GM12878 (cell line): ENCODE data around the gene MSLN. TPM values are rescaled to one million over a fixed set of nuclear protein-coding genes. Genes with fewer than 3 reads are reported as not detected.

Source experiments
- ATAC-seq: fragments of 200-7000 bp; cut with Tn5 transposase; 3 replicates; pipeline ENCODE4 v1.9.1; 2020; ENCODE audit warnings: mild to moderate bottlenecking, moderate library complexity
- BruUV-seq: library from RNA; stranded (reverse); fragments of 400-500 nt; replicated peaks from 2 replicates; lab custom pipeline; 2021; lab: Mats Ljungman, UMichigan
- CTCF ChIA-PET: fragments of 300-600 bp; sonication (Branson Sonifier 250); formaldehyde crosslinking; extraction: SDS; loops from one replicate; lab custom pipeline; 2021; ENCODE audit warnings: inconsistent platforms; lab: Yijun Ruan, JAX
- POLR2A ChIA-PET: fragments of 350-600 bp; formaldehyde crosslinking; extraction: SDS; loops from one replicate; lab custom pipeline; 2021; ENCODE audit warnings: inconsistent platforms; lab: Charles Lee
- RAD21 ChIA-PET: fragments of 300-600 bp; sonication (Branson Sonifier 250); formaldehyde crosslinking; loops from one replicate; lab custom pipeline; 2023; ENCODE audit warnings: antibody characterized with exemption; ENCODE audit not compliant: unreplicated experiment; lab: Charles Lee
- SMC1A ChIA-PET: fragments of 300-600 bp; sonication (Branson Sonifier 250); formaldehyde crosslinking; loops from one replicate; lab custom pipeline; 2023; ENCODE audit not compliant: unreplicated experiment, uncharacterized antibody; lab: Charles Lee
- DNase-seq: peaks from one replicate; pipeline ENCODE4 v3.0.0-alpha.2; 2011; ENCODE audit warnings: low read depth, low spot score
- FAIRE-seq: peaks from 3 replicates; lab custom pipeline; 2011; peaks lifted over from hg19 to GRCh38; lab: Jason Lieb, UNC
- H2AFZ ChIP-seq: 2 replicates; pipeline ENCODE4 v1.6.0; 2011; ENCODE audit warnings: low read depth, low read length, control low read depth; ENCODE audit not compliant: control insufficient read depth
- H3K27ac ChIP-seq: 2 replicates; pipeline ENCODE4 v1.5.1; 2011; ENCODE audit warnings: control low read depth; ENCODE audit not compliant: control insufficient read depth, insufficient read depth
- H3K27me3 ChIP-seq, 2 experiments: replicated peaks in 1 of 2; 2 replicates each; pipeline versions ENCODE4 v1.6.0 to v1.6.1; 2011; ENCODE audit warnings: low read length in 1 of 2; ENCODE audit not compliant: control insufficient read depth in 2 of 2, insufficient read depth in 2 of 2
- H3K36me3 ChIP-seq, 2 experiments: 2 replicates each; pipeline ENCODE4 v1.5.1; 2011; ENCODE audit warnings: low read length in 1 of 2; ENCODE audit not compliant: control insufficient read depth in 2 of 2, insufficient read depth in 2 of 2
- H3K4me1 ChIP-seq: 2 replicates; pipeline ENCODE4 v1.6.1; 2011; ENCODE audit warnings: mild to moderate bottlenecking, low read length, moderate library complexity, mixed read lengths; ENCODE audit not compliant: control insufficient read depth, insufficient read depth
- H3K4me2 ChIP-seq: 2 replicates; pipeline ENCODE4 v1.6.0; 2011; ENCODE audit warnings: control low read depth; ENCODE audit not compliant: control insufficient read depth, insufficient read depth
- H3K4me3 ChIP-seq: fragments of 200-600 bp; sonication (generic); 2 replicates; pipeline ENCODE4 v1.5.1; 2016
- H3K79me2 ChIP-seq: 2 replicates; pipeline ENCODE4 v1.6.0; 2011; ENCODE audit warnings: low read length; ENCODE audit not compliant: control insufficient read depth, insufficient read depth
- H3K9ac ChIP-seq: 2 replicates; pipeline ENCODE4 v1.8.0; 2011; ENCODE audit warnings: low read length, control low read depth, mixed read lengths; ENCODE audit not compliant: control insufficient read depth, insufficient read depth
- H3K9me3 ChIP-seq: replicated peaks from 3 replicates; pipeline ENCODE4 v1.5.1; 2011; ENCODE audit warnings: mild to moderate bottlenecking, low read length; ENCODE audit not compliant: control insufficient read depth, insufficient read depth
- H4K20me1 ChIP-seq: 2 replicates; pipeline ENCODE4 v1.6.0; 2011; ENCODE audit not compliant: control insufficient read depth, insufficient read depth
- BCL11A ChIP-seq: IDR thresholded peaks from 2 replicates; pipeline ENCODE4 v1.6.1; 2011; ENCODE audit warnings: low read depth, low read length
- MYC ChIP-seq: IDR thresholded peaks from 2 replicates; pipeline ENCODE4 v1.6.1; 2011; ENCODE audit warnings: mild to moderate bottlenecking, low read length, moderate library complexity, inconsistent platforms; ENCODE audit not compliant: insufficient read depth, insufficient replicate concordance, insufficient read length, severe bottlenecking
- NR2C1 ChIP-seq: fragments of 450-650 bp; IDR thresholded peaks from 2 replicates; pipeline ENCODE4 v1.6.1; 2017; ENCODE audit warnings: antibody characterized with exemption, mild to moderate bottlenecking, moderate library complexity
- NR2C2 ChIP-seq: IDR thresholded peaks from 2 replicates; pipeline ENCODE4 v1.6.1; 2011; ENCODE audit warnings: borderline replicate concordance, low read depth; ENCODE audit not compliant: control insufficient read depth, insufficient read length
- RAD51 ChIP-seq: fragments of 450-650 bp; IDR thresholded peaks from 2 replicates; pipeline ENCODE4 v1.6.1; 2016; ENCODE audit warnings: moderate library complexity, mild to moderate bottlenecking, inconsistent platforms
- SMARCA5 ChIP-seq: fragments of 450-650 bp; IDR thresholded peaks from 2 replicates; pipeline ENCODE4 v1.6.1; 2017; ENCODE audit warnings: mild to moderate bottlenecking
- TCF12 ChIP-seq: IDR thresholded peaks from 2 replicates; pipeline ENCODE4 v1.6.1; 2011; ENCODE audit warnings: low read depth, mild to moderate bottlenecking, low read length
- YBX1 ChIP-seq: fragments of 450-650 bp; IDR thresholded peaks from 2 replicates; pipeline ENCODE4 v1.6.1; 2016; ENCODE audit warnings: antibody characterized with exemption
- ZNF24 ChIP-seq: fragments of 450-650 bp; IDR thresholded peaks from 2 replicates; pipeline ENCODE4 v1.6.1; 2017; ENCODE audit warnings: antibody characterized with exemption, mild to moderate bottlenecking
- WGBS: methylation state at CpG from one replicate; pipeline ENCODE4 v1.1.6; 2016; ENCODE audit warnings: low lambda C conversion rate; ENCODE audit not compliant: insufficient replicate concordance, insufficient coverage; ENCODE audit errors: missing lambda C conversion rate; 5-methylcytosine and 5-hydroxymethylcytosine counted together
- in situ Hi-C: fragments of 300-500 bp; cut with MboI; formaldehyde crosslinking; loops from 9 replicates; pipeline ENCODE4 v1.14.3; 2018; ENCODE audit warnings: mixed read lengths
- intact Hi-C: fragments of 100-400 bp; cut with micrococcal nuclease; formaldehyde crosslinking; loops from one replicate; pipeline ENCODE4 v1.14.2; 2022; ENCODE audit not compliant: unreplicated experiment
- polyA plus RNA-seq, 11 experiments: library from polyadenylated mRNA; depleted of rRNA in 4 of 11; unstranded in 6 of 11; stranded (reverse) in 5 of 11; fragments of >200 nt; fragmentation: Nextera tagmentation in 4 of 11; fragmentation: Illumina TruSeq in 1 of 11; extraction: Ambion mirVana in 4 of 11; extraction: Trizol in 1 of 11; gene quantifications; 1 replicate in 1 of 11; 2 replicates in 10 of 11; pipeline versions ENCODE4 v1.2.1 to v1.2.3, GENCODE V29; 2011 to 2016; ENCODE audit warnings: inconsistent platforms in 2 of 11, missing spikeins in 2 of 11, low read depth in 1 of 11
- total RNA-seq, 4 experiments: library from RNA; depleted of rRNA in 3 of 4; stranded (reverse); fragments of >200 nt in 3 of 4; fragmentation: Illumina TruSeq in 1 of 4; extraction: Trizol in 1 of 4; gene quantifications; 2 replicates each; pipeline versions ENCODE4 v1.2.1 to v1.2.3, GENCODE V29; 2013 to 2021
- TF ChIP-seq, protein P1 (sequence below): IDR thresholded peaks from 2 replicates; pipeline ENCODE4 v1.6.1; 2011; ENCODE audit warnings: low read depth, low read length, improper control_type of control experiment, borderline replicate concordance

The MSLN gene
- total and polyA plus RNA-seq, 10 of the 15 experiments (the other 5 are each of a cell fraction or from before 2014, with no cell fraction given) = 0.08 TPM; not detected in 9

DNA sequence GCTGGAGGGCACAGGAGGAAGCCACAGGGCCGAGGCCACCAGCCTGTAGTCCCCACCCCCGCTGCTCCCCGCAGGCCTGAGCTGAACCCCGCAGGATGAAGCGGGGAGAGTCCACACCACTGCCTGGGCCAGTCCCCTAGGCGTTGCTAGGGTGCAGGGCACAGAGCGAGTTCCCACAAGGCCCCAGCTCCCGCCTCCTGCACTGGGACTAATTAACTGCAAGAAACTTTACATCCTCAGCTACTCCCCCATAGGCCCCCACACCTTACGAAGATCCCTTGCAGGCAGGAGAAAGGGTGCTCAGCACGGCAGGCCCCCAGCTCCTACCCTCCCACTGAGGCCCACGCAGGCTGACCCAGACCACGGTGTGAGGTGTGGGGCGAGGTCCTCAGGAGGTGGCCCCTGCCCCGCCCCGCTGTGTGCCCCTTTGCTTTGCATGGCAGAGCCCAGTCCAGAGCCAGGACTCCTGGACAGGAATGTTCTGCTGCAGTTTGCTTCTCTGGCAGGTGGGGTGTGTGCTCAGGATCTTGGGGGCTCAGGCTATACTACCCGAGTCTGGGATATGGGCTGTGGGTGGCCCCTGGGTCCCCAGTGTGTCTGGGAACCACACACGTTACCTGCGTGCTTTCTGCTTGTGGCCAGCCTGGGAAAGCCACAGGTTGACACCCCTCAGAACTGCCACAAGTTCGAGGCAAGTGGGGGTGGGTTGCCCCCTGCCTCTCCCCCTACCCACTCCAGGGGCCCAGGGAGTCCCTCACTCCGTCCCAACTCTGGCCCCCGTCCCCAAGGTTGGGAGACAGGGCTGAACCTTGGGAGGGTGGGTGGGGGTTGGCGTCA lies 38.8 kb downstream of the MSLN start:
- H3K27me3 ChIP-seq = peaks cover 0 to 2% of the 10 kb centered on the region in 2 experiments; a peak in 3 of 4 replicates
- H4K20me1 ChIP-seq = no peaks in the 10 kb centered on the region
- no peaks in the 10 kb centered on the region for H3K79me2 ChIP-seq
- ChIA-PET CTCF (no interaction called here), SMC1A (no interaction called here), POLR2A (no interaction called here), RAD21 (no interaction called here)
- no peaks in the 10 kb centered on the region for H3K9me3 ChIP-seq
- H2AFZ ChIP-seq = no peak overlapping the region
- TF ChIP-seq ZNF24 (no peak), TCF12 (no peak), SMARCA5 (no peak)
- no peak for FAIRE-seq
- H3K36me3 ChIP-seq = no peaks in the 10 kb centered on the region; a peak in 2 of 4 replicates
- 22% methylated on average over 18 of the region's 22 CpGs for WGBS
- in situ Hi-C loops (no loop called here), intact Hi-C loops (no loop called here)
- no TSS peak for BruUV-seq
- peak; percentile 32 for ATAC-seq
- no peak overlapping the region for H3K4me3 ChIP-seq
- H3K4me2 ChIP-seq = no peak overlapping the region
- H3K9ac ChIP-seq = no peak overlapping the region
- DNase-seq = no peak
- H3K27ac ChIP-seq = no peak overlapping the region
- H3K4me1 ChIP-seq = no peaks in the 10 kb centered on the region

DNA sequence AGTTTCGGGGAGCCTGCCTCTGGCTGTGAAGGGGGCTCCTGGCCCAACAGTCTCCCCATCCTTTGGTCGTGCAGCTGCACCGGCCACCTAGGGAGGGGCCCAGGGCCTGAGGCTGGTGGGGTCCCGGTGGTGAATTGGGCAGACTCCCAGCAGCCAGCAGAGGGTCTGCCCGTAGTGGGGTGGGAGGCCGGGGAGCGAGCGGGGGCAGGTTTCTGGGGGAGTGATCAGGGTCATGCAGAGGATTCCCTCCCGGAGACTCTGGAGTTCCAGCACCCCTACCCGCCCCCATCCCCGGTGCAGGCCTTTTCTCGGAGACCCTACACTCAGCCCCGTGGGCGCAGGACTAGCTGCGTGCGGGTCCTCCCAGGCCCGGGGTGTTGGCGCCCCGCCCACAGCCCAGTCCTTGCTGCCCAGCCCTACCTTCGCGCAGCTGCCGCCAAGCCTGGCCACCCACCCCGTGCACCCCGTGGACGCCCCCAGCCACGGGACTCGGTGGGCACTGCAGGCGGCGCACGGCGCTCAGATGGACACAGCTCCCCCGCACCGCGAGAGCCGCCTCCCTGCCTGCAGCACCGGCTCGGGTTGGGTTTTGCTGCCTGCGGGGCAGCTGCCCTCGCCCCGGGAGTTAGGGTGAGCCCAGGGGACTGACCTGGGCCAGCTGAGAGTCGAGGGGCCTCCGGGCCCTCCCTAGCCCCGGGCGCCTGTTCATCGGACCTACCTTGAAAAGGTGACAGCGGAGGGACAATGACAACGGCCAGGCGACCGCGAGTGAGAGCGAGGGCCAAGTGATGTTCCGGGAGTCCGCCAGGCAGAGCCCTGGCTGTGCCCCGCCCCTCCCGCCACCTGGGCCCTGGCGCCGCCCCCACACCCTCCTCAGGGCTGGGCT lies 39.7 kb downstream of the MSLN start, which contains the start of gene GNG13:
TSS of gene GNG13 (minus strand) at position 787 of the 886 bp plus-strand sequence. CDS start 1,657 bp downstream, outside the sequence.
- Histone ChIP-seq H4K20me1 (no peaks in the 10 kb centered on the region), H3K9ac (no peak within 1 kb of the TSS), H3K36me3 (no peaks in the 10 kb centered on the region; a peak in 2 of 4 replicates), H3K4me1 (no peaks in the 10 kb centered on the region), H3K4me3 (no peak within 1 kb of the TSS), H3K9me3 (no peaks in the 10 kb centered on the region), H3K79me2 (no peaks in the 10 kb centered on the region), H2AFZ (no peak within 1 kb of the TSS), H3K27me3 (peaks cover 0 to 2% of the 10 kb centered on the region in 2 experiments; a peak in 3 of 4 replicates), H3K4me2 (no peak within 1 kb of the TSS), H3K27ac (no peak within 1 kb of the TSS)
- DNase-seq (no peak), FAIRE-seq (no peak), ATAC-seq (peak; percentile 11; the same call in 1 of the 3 replicates)
- intact Hi-C loops (no loop called here), in situ Hi-C loops (no loop called here)
- TF ChIP-seq MYC = no peak
- TF ChIP-seq, protein P1, sequence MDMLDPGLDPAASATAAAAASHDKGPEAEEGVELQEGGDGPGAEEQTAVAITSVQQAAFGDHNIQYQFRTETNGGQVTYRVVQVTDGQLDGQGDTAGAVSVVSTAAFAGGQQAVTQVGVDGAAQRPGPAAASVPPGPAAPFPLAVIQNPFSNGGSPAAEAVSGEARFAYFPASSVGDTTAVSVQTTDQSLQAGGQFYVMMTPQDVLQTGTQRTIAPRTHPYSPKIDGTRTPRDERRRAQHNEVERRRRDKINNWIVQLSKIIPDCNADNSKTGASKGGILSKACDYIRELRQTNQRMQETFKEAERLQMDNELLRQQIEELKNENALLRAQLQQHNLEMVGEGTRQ = no peak
- no peak for TF ChIP-seq RAD51
- TF ChIP-seq NR2C1 = no peak
- TF ChIP-seq NR2C2 = no peak
- TF ChIP-seq YBX1 = no peak
- no peak for TF ChIP-seq BCL11A
- ChIA-PET RAD21 (no interaction called here), SMC1A (no interaction called here), CTCF (no interaction called here), POLR2A (no interaction called here)
- BruUV-seq = no TSS peak
- WGBS = 8% methylated on average over 50 of the region's 57 CpGs
